ENCODE measurements around the gene KLF13.
A peak's percentile ranks its signal among the peaks of the same experiment; 100 is the strongest.

The KLF13 gene

GRCh38 chr15:31308185-31308639, 18.4 kb upstream of the KLF13 start:
- Histone ChIP-seq H4K20me1 (no peaks in the 10 kb centered on the region), H3K27me3 (peaks cover 0 to 25% (median 0%) of the 10 kb centered on the region in 11 experiments; a peak in 1 of 22 replicates), H3K36me3 (no peaks in the 10 kb centered on the region), H3K9ac (peak overlapping the region in 5 of 11 experiments; percentile 24 to 70 (median 63); a peak in 5 of 22 replicates), H3K27ac (peak overlapping the region in 6 of 11 experiments; percentile 11 to 91 (median 72); a peak in 7 of 22 replicates), H3K4me3 (peak overlapping the region in 1 of 10 experiments; percentile 26; a peak in 1 of 20 replicates), H3K4me1 (peaks cover 46 to 81% (median 75%) of the 10 kb centered on the region in 10 experiments), H3K9me3 (replicated peaks in 1 of 11) (peaks cover 3 to 5% (median 4%) of the 10 kb centered on the region in 11 experiments; a peak in 18 of 22 replicates), H3K4me2 (peak overlapping the region; percentile 74 to 97 (median 88))
- TF ChIP-seq Cebpa-rat (IDR thresholded peaks at IDR 0.05): no peak

DNA sequence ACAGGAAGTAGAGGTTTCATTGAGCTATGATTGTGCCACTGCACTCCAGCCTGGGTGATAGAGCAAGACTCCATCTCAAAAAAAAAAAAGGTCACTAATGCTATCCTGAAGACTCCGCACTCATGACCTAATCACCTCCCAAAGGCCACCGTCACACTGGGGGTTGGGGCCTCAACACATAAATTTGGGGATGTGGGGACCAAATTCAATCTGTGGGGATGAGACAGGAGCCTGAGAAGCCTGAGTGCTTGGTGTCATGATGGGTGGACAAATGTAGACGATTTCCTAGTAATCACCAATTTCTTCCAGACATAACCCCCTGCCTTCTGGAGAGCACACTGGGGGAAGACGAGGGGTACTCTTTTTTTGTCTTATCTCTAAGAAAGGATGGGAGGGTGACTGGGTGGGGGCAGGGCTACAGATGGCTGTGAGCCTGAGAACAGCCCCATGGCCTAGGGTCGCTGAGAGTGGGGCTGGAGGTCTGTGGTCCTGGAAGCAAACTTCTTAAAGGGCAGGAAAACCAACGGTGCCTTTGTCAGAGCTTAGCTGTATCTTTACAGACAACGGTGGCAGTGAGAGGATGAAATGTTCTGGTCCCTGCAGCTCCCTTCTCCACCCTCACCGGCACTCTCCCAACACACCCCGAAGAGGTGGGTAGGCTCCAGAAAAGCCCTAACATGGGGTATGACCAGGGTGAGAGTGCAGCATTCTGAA, 16.6 kb upstream of the KLF13 start:
- peaks cover 11 to 23% (median 20%) of the 10 kb centered on the region in 11 experiments; a peak in 21 of 22 replicates for H3K9me3 ChIP-seq (replicated peaks in 1 of 11)
- H3K4me2 ChIP-seq: peak overlapping the region in 9 of 11 experiments; percentile 84 to 97 (median 89); a peak in 14 of 22 replicates
- H3K9ac ChIP-seq: no peak overlapping the region
- no peak for TF ChIP-seq Cebpa-rat (IDR thresholded peaks at IDR 0.05)
- no peak overlapping the region for H3K27ac ChIP-seq
- peaks cover 32 to 63% (median 56%) of the 10 kb centered on the region in 10 experiments for H3K4me1 ChIP-seq
- H3K36me3 ChIP-seq: no peaks in the 10 kb centered on the region
- H3K4me3 ChIP-seq: no peak overlapping the region
- H4K20me1 ChIP-seq: no peaks in the 10 kb centered on the region
- H3K27me3 ChIP-seq: peaks cover 0 to 25% (median 0%) of the 10 kb centered on the region in 11 experiments; a peak in 1 of 22 replicates

- H3K9me3 ChIP-seq (replicated peaks in 1 of 11): peaks cover 11 to 28% (median 25%) of the 10 kb centered on the region in 11 experiments; a peak in 21 of 22 replicates
- H3K27me3 ChIP-seq: peaks cover 0 to 16% (median 0%) of the 10 kb centered on the region in 11 experiments; a peak in 1 of 22 replicates
- H3K4me2 ChIP-seq: peak overlapping the region in 1 of 11 experiments; percentile 16; a peak in 1 of 22 replicates
- H3K4me1 ChIP-seq: peaks cover 24 to 51% (median 46%) of the 10 kb centered on the region in 10 experiments
- H4K20me1 ChIP-seq: no peaks in the 10 kb centered on the region
- H3K36me3 ChIP-seq: no peaks in the 10 kb centered on the region
- no peak overlapping the region for H3K4me3 ChIP-seq
- no peak overlapping the region for H3K27ac ChIP-seq
- TF ChIP-seq Cebpa-rat (IDR thresholded peaks at IDR 0.05): no peak
- no peak overlapping the region for H3K9ac ChIP-seq
Measured at GRCh38 chr15:31311735-31312619, 14.7 kb upstream of the KLF13 start.

GRCh38 chr15:31313223-31313622, 13.4 kb upstream of the KLF13 start:
- no peak overlapping the region for H3K9ac ChIP-seq
- no peaks in the 10 kb centered on the region for H4K20me1 ChIP-seq
- H3K27me3 ChIP-seq: 0 out of 22 replicates have a peak, but pooled peaks cover 0 to 3% (median 0%) of the 10 kb centered on the region in 11 experiments
- no peak overlapping the region for H3K4me3 ChIP-seq
- H3K27ac ChIP-seq: no peak overlapping the region
- H3K4me1 ChIP-seq: peaks cover 16 to 40% (median 35%) of the 10 kb centered on the region in 10 experiments
- peaks cover 11 to 28% (median 25%) of the 10 kb centered on the region in 11 experiments; a peak in 21 of 22 replicates for H3K9me3 ChIP-seq (replicated peaks in 1 of 11)
- no peaks in the 10 kb centered on the region for H3K36me3 ChIP-seq
- no peak for TF ChIP-seq Cebpa-rat (IDR thresholded peaks at IDR 0.05)
- no peak overlapping the region for H3K4me2 ChIP-seq

- Histone ChIP-seq H3K4me2 (no peak overlapping the region), H4K20me1 (no peaks in the 10 kb centered on the region), H3K36me3 (no peaks in the 10 kb centered on the region), H3K27me3 (no peaks in the 10 kb centered on the region), H3K9ac (no peak overlapping the region), H3K27ac (no peak overlapping the region), H3K9me3 (replicated peaks in 1 of 11) (peaks cover 11 to 28% (median 25%) of the 10 kb centered on the region in 11 experiments; a peak in 21 of 22 replicates), H3K4me3 (no peak overlapping the region), H3K4me1 (peaks cover 20 to 37% (median 33%) of the 10 kb centered on the region in 10 experiments)
- no peak for TF ChIP-seq Cebpa-rat (IDR thresholded peaks at IDR 0.05)
Measured at GRCh38 chr15:31314380-31314779, 12.3 kb upstream of the KLF13 start.

DNA sequence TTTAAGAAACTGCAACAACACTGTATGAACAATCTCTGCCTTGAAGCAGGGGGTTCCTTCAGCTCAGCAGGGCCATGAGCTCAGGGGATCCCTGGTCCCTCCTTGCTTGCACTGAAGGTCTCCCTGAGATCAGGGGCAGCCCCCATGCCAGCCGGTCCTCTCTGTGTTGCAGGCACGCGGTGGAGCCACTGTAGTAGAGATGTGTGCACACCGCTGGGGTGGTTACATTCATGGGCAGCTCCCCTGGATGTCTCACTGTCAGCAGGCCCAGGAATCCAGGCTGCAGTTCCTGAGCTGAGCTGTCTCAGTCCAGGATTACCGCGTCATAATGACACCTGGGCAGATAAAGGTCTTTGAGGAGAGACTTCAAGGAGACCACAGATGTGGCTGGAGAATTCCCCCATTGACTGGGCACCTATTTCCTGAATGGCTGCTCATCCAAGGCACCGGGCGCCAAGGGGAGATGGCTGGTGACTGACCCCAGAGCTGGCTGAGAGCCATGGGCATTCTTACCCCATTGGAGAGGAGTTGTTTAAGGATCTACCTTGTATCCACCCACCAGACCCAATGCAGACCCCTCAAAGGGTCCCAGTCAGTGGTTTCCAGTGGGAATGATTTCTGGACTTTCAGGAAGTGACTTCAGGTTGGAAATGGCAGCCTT, 10.4 kb upstream of the KLF13 start:
- Histone ChIP-seq H3K4me1 (peaks cover 18 to 37% (median 30%) of the 10 kb centered on the region in 10 experiments), H3K36me3 (no peaks in the 10 kb centered on the region), H3K9me3 (replicated peaks in 1 of 11) (peaks cover 11 to 34% (median 27%) of the 10 kb centered on the region in 11 experiments; a peak in 21 of 22 replicates), H4K20me1 (no peaks in the 10 kb centered on the region), H3K9ac (no peak overlapping the region), H3K27ac (no peak overlapping the region), H3K4me3 (no peak overlapping the region), H3K27me3 (no peaks in the 10 kb centered on the region), H3K4me2 (peak overlapping the region in 10 of 11 experiments; percentile 4 to 71 (median 38); a peak in 15 of 22 replicates)
- no peak for TF ChIP-seq Cebpa-rat (IDR thresholded peaks at IDR 0.05)

DNA sequence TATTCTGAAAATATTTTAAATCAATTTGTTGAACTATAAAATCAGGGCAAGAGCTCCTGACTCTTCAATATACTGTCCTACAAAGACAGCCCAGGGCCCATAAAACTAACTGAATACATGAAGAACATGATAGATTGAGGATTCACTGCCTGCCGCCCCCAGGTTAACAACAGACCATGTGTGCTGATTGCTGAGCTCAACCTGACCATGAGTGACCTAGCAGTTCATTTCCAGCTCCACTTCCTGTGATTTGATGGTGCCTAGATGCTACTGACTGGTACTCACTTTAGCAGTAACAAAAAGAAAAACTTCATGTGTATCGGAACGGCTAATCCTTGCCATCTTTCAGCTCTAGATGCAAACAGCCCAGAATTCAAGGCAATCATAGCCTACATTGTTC, 9.6 kb upstream of the KLF13 start:
- no peak overlapping the region for H3K4me3 ChIP-seq
- H3K4me2 ChIP-seq: peak overlapping the region in 7 of 11 experiments; percentile 6 to 62 (median 41); a peak in 9 of 22 replicates
- no peaks in the 10 kb centered on the region for H3K36me3 ChIP-seq
- no peak overlapping the region for H3K9ac ChIP-seq
- no peaks in the 10 kb centered on the region for H3K27me3 ChIP-seq
- H4K20me1 ChIP-seq: no peaks in the 10 kb centered on the region
- peaks cover 11 to 36% (median 30%) of the 10 kb centered on the region in 11 experiments; a peak in 21 of 22 replicates for H3K9me3 ChIP-seq (replicated peaks in 1 of 11)
- no peak for TF ChIP-seq Cebpa-rat (IDR thresholded peaks at IDR 0.05)
- no peak overlapping the region for H3K27ac ChIP-seq
- peaks cover 22 to 39% (median 32%) of the 10 kb centered on the region in 10 experiments for H3K4me1 ChIP-seq

Data from BLaER1 treated with 17β-estradiol and CSF1 and Interleukin-3, amounts not matched to agents 10 nM and 100 nM (cell line).